Mucosa of rectum (tissue), 2 donors: ENCODE data around the gene MACROD2.

Source experiments
- H3K27ac ChIP-seq, 2 donors: one replicate each; pipeline ENCODE4 v1.7.0; 2013; ENCODE audit warnings: inconsistent platforms in 2 of 2, low read depth in 2 of 2, low read length in 2 of 2
- H3K27me3 ChIP-seq, 2 donors: one replicate each; pipeline ENCODE4 v1.7.0; 2013; ENCODE audit warnings: low read length in 2 of 2; ENCODE audit not compliant: control insufficient read depth in 2 of 2, insufficient read depth in 2 of 2
- H3K36me3 ChIP-seq, 2 donors: one replicate each; pipeline ENCODE4 v1.7.0; 2013; ENCODE audit warnings: low read length in 2 of 2; ENCODE audit not compliant: control insufficient read depth in 2 of 2, insufficient read depth in 2 of 2
- H3K4me1 ChIP-seq, 2 donors: one replicate each; pipeline ENCODE4 v1.7.0; 2013; ENCODE audit warnings: low read length in 2 of 2, mild to moderate bottlenecking in 1 of 2; ENCODE audit not compliant: control insufficient read depth in 2 of 2, insufficient read depth in 2 of 2
- H3K4me3 ChIP-seq, 2 donors: one replicate each; pipeline ENCODE4 v1.7.0; 2013; ENCODE audit warnings: low read length in 2 of 2
- H3K9ac ChIP-seq, 2 donors: one replicate each; pipeline ENCODE4 v1.7.0; 2013; ENCODE audit warnings: low read length in 2 of 2, low read depth in 1 of 2, mild to moderate bottlenecking in 1 of 2
- H3K9me3 ChIP-seq, 2 donors: one replicate each; pipeline ENCODE4 v1.7.0; 2013; ENCODE audit warnings: low read length in 2 of 2; ENCODE audit not compliant: control insufficient read depth in 2 of 2
- donor health status: healthy.
- donor health status: Normal muscosa, but diverticular disease.

Gene MACROD2

DNA sequence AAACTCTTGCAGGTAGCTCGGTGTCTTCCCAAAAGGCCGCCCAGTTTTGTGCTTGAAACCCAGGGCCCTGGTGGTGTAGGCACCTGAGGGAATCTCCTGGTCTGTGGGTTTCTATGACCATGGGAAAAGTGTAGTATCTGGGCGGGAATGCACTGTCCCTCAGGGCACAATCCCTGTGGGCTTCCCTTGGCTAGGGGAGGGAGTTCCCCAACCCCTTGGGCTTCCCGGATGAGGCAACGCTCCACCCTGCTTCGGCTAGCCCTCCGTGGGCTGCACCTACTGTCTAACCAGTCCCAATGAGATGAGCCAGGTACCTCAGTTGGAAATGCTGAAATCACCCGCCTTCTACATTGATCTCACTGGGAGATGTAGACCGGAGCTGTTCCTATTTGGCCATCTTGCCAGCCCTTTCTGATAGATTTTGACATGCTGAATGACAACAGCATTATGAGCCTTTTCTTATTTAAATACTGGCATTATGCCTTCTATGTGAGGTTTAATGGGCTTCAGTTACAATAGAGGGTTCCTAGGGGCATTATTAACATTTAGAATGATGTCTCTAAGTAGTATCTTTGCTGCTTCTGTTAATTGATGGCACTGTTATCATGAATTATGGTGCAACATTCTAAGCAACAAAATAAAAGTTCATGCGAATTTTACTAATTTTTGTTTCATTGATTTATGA, 475.8 kb downstream of the MACROD2 start:
- no peak overlapping the region for H3K4me3 ChIP-seq
- no peak overlapping the region for H3K9ac ChIP-seq
- no peaks in the 10 kb centered on the region for H3K9me3 ChIP-seq
- no peaks in the 10 kb centered on the region for H3K27me3 ChIP-seq
- H3K27ac ChIP-seq = no peak overlapping the region
- H3K36me3 ChIP-seq = no peaks in the 10 kb centered on the region
- H3K4me1 ChIP-seq = peaks cover 0 to 3% of the 10 kb centered on the region in 2 donors

GRCh38 chr20:14477125-14477524, 481.8 kb downstream of the MACROD2 start:
- Histone ChIP-seq H3K4me1 (no peaks in the 10 kb centered on the region), H3K9ac (no peak overlapping the region), H3K27ac (no peak overlapping the region), H3K27me3 (no peaks in the 10 kb centered on the region), H3K9me3 (no peaks in the 10 kb centered on the region), H3K36me3 (no peaks in the 10 kb centered on the region), H3K4me3 (no peak overlapping the region)

GRCh38 chr20:14478126-14478525, 482.8 kb downstream of the MACROD2 start:
- Histone ChIP-seq H3K27ac (no peak overlapping the region), H3K36me3 (no peaks in the 10 kb centered on the region), H3K4me1 (no peaks in the 10 kb centered on the region), H3K27me3 (no peaks in the 10 kb centered on the region), H3K4me3 (no peak overlapping the region), H3K9me3 (no peaks in the 10 kb centered on the region), H3K9ac (no peak overlapping the region)

DNA sequence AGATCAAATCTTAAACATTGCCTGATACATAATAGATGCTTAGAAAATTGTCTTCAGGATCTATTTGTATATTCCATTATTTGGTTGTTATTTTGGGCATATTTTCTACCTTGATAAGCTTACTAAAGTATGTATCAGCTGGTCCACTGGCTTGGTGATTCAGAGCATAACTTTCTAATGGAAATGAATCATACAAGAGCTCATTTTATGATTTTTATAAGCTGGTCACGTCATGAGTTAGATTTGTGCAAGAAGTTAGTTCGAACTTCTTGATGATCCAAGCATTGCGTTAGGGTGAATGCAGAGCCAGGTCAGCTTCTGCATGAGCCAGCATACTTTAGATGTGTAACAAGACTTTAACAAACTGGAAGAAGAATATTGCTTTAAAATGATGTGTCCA, 486.5 kb downstream of the MACROD2 start:
- Histone ChIP-seq H3K4me3 (no peak overlapping the region), H3K27ac (no peak overlapping the region), H3K36me3 (no peaks in the 10 kb centered on the region), H3K27me3 (no peaks in the 10 kb centered on the region), H3K4me1 (no peaks in the 10 kb centered on the region), H3K9me3 (no peaks in the 10 kb centered on the region), H3K9ac (no peak overlapping the region)

DNA sequence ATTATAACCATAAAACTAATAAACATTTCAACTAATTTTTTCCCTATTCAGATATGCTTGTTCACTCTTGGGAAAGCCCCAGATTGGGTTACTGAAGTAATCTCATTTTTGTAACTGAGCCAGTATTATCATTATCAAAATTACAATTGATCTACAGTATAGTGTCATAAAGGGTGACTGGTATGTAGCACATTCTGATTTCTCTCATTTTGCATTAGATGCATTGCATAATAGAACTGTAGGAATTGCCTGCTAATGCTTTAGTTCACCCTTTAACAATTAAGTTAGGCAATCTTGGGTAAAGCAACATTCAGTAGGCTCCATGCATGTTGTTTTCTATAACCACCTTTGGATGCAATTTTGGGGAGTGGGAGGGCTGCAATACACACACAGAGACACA, 492.9 kb downstream of the MACROD2 start:
- H3K36me3 ChIP-seq = no peaks in the 10 kb centered on the region
- no peak overlapping the region for H3K27ac ChIP-seq
- no peaks in the 10 kb centered on the region for H3K9me3 ChIP-seq
- H3K9ac ChIP-seq = no peak overlapping the region
- no peaks in the 10 kb centered on the region for H3K4me1 ChIP-seq
- H3K27me3 ChIP-seq = no peaks in the 10 kb centered on the region
- H3K4me3 ChIP-seq = no peak overlapping the region

DNA sequence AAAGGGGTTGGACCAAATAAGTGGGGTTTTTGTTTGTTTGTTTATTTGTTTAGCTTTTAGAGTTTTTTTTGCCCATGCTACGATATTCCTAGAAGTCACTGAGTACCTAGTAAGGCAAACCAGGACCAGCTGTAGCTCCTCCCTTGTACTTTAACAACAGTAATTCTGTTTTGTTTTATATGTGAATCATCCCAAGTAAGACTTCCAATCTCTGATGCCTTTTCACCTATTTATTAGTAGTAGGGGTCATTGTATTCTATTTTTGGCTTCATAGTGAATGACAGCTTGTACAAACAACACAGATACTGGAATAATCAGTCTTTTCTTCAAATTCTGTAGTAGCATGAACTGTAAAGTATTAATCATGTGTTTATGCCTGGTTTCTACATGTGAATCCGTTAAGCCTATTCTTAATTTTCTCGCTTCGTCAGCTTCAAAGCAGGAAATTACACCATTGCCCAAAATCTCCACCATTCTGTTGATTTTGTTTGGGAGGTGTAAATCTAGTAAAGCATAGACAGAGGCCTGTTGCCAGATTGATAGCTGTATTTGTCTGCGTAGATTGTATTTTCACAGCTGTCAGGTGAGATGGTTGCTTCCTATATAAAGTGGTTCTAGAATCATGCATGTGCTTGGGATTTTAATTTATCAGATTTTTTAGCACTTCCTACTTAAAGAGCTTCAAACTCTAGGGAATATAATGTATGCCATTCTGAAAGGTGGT, 493.6 kb downstream of the MACROD2 start:
- H3K36me3 ChIP-seq = no peaks in the 10 kb centered on the region
- H3K27me3 ChIP-seq = no peaks in the 10 kb centered on the region
- H3K4me3 ChIP-seq = no peak overlapping the region
- H3K4me1 ChIP-seq = no peaks in the 10 kb centered on the region
- H3K27ac ChIP-seq = no peak overlapping the region
- no peaks in the 10 kb centered on the region for H3K9me3 ChIP-seq
- H3K9ac ChIP-seq = no peak overlapping the region

DNA sequence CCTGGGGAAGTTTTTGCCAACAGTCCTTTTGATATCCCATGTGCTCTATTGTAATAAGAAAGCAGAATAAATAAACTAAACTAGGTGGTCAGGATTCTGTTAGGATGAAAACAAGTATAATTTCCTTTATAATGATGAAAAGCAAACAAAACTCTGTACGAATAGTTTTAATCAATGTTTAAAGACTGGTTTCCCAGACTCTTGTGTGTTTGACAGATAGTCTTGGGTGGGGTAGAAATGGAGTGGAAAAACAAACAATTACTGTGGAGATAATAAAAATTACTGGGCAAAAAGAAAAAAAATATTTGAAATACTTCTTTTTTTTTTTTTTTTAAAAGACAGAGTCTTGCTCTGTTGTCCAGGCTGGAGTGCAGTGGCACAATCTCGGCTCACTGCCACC, 494.2 kb downstream of the MACROD2 start:
- no peaks in the 10 kb centered on the region for H3K9me3 ChIP-seq
- no peaks in the 10 kb centered on the region for H3K27me3 ChIP-seq
- no peaks in the 10 kb centered on the region for H3K36me3 ChIP-seq
- no peak overlapping the region for H3K9ac ChIP-seq
- no peak overlapping the region for H3K27ac ChIP-seq
- H3K4me3 ChIP-seq = no peak overlapping the region
- no peaks in the 10 kb centered on the region for H3K4me1 ChIP-seq

DNA sequence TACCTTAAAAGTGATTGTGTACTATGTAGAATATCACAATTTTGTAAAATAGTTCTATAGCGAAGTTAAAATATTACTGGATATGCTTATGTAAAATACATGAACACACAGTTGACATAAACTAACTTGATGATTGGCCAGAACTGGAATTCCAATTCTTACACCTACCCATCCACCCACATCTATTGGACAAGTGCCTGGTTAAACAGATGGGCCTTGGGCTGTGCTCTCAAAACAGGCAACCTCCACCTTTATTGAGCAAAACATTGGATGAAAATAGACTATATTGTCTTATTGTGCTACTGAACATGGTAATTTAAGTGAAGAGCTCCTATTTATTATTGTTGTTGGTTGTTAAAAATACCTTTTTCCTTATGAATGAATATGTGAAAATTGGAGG, 496.1 kb downstream of the MACROD2 start:
- Histone ChIP-seq H3K36me3 (no peaks in the 10 kb centered on the region), H3K9ac (no peak overlapping the region), H3K9me3 (no peaks in the 10 kb centered on the region), H3K27me3 (no peaks in the 10 kb centered on the region), H3K4me3 (no peak overlapping the region), H3K4me1 (no peaks in the 10 kb centered on the region), H3K27ac (no peak overlapping the region)

DNA sequence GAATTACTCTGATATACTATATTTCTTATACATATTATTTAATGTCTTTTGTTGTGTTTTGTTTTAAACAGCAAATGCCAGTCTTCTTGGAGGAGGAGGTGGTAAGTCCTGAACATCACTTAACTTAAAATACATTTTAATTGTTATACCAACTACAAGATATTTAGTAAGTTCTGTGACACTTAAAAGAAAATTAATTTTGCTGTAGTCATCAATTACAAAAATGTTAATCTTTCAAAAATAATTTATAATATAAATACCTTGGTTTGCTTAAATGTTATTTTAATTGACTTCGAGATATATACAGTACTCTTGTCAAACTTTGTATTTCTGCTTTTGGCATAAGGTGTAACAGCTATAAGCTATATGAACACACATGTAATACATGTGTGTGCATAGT, 498.1 kb downstream of the MACROD2 start:
- H3K36me3 ChIP-seq = no peaks in the 10 kb centered on the region
- no peak overlapping the region for H3K27ac ChIP-seq
- H3K27me3 ChIP-seq = no peaks in the 10 kb centered on the region

GRCh38 chr20:14494355-14494754, 499.0 kb downstream of the MACROD2 start:
- Histone ChIP-seq H3K27me3 (no peaks in the 10 kb centered on the region), H3K9ac (no peak overlapping the region), H3K9me3 (no peaks in the 10 kb centered on the region), H3K27ac (no peak overlapping the region), H3K4me1 (no peaks in the 10 kb centered on the region), H3K4me3 (no peak overlapping the region), H3K36me3 (no peaks in the 10 kb centered on the region)

More for the DNA sequence above, 498.1 kb downstream of the MACROD2 start:
- Histone ChIP-seq H3K9me3 (no peaks in the 10 kb centered on the region), H3K4me1 (no peaks in the 10 kb centered on the region), H3K4me3 (no peak overlapping the region), H3K9ac (no peak overlapping the region)
